GM12874 (cell line): ENCODE data around the gene SF3B2.
A peak's percentile ranks its signal among the peaks of the same experiment; 100 is the strongest.

ENCODE experiments used
- TF ChIP-seq, protein P1 (sequence below): IDR thresholded peaks from 2 replicates; pipeline ENCODE4 v1.5.1; 2011; ENCODE audit warnings: low read depth, mild to moderate bottlenecking, control low read depth, low read length, moderate library complexity; ENCODE audit not compliant: insufficient read depth

The SF3B2 gene

DNA sequence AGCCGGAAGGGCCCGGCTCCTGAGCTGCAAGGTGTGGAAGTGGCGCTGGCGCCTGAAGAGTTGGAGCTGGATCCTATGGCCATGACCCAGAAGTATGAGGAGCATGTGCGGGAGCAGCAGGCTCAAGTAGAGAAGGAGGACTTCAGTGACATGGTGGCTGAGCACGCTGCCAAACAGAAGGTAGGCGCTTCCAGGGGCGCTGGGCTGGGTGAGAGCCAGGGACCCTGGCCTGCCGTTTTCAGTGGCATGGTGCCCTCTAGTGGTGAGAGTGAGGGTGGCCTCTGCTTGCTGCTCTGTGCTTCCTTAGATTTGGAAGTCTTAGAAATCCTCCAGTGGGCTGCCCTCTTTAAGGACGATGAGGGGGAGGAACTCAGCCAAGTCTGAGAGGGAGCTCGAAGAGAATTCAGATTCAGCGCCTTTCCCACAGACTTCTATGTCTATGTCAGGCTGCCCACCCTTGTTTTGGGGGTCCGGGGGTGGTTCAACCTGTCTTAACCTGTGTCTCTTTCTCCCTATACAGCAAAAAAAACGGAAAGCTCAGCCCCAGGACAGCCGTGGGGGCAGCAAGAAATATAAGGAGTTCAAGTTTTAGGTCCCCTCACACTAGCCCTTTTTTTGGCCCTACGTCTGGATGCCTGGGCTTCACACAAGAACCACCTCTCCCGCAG is 16.1 kb downstream of the SF3B2 start:
- TF ChIP-seq, protein P1, sequence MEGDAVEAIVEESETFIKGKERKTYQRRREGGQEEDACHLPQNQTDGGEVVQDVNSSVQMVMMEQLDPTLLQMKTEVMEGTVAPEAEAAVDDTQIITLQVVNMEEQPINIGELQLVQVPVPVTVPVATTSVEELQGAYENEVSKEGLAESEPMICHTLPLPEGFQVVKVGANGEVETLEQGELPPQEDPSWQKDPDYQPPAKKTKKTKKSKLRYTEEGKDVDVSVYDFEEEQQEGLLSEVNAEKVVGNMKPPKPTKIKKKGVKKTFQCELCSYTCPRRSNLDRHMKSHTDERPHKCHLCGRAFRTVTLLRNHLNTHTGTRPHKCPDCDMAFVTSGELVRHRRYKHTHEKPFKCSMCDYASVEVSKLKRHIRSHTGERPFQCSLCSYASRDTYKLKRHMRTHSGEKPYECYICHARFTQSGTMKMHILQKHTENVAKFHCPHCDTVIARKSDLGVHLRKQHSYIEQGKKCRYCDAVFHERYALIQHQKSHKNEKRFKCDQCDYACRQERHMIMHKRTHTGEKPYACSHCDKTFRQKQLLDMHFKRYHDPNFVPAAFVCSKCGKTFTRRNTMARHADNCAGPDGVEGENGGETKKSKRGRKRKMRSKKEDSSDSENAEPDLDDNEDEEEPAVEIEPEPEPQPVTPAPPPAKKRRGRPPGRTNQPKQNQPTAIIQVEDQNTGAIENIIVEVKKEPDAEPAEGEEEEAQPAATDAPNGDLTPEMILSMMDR: peak; percentile 90

DNA sequence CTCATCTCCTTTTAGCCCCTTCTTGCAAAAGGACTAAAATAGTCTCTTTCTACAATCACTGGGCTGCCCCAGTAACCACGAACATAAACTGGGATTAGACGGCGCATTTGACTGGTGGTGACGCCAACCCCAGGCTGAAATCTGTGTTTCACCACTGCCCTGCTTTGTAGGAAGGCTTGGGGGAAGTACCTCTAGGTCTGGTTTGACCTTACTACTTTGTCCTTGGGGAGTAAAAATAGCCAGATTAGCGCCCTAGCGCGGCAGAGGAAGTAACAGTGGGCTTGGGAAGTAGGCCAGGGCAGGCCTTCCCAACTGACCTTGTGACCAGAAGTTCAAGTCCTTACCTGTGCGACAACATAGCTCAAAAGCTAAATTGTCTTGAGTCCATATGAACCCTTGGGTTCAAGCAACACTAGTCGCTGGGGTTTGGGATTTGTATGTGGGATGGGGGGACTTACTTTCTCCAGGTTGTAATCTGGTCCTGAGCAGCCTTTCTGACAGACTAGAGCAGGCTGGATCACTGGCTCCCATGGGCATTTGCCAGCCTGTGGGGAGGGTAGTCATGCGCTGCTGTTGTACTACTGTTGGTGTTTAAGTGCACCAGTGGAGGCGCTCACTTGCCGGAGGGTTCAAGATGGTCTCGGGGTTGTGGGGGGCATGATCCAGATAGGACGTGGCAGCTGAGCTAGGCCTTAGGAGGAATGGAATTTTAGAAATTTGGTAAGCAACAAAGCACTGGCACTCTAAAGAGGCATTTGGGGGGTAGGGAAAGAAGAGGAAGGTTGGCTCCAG is 17.0 kb downstream of the SF3B2 start:
- TF ChIP-seq, protein P1: peak; percentile 19; the same call in 1 of the 2 replicates

DNA sequence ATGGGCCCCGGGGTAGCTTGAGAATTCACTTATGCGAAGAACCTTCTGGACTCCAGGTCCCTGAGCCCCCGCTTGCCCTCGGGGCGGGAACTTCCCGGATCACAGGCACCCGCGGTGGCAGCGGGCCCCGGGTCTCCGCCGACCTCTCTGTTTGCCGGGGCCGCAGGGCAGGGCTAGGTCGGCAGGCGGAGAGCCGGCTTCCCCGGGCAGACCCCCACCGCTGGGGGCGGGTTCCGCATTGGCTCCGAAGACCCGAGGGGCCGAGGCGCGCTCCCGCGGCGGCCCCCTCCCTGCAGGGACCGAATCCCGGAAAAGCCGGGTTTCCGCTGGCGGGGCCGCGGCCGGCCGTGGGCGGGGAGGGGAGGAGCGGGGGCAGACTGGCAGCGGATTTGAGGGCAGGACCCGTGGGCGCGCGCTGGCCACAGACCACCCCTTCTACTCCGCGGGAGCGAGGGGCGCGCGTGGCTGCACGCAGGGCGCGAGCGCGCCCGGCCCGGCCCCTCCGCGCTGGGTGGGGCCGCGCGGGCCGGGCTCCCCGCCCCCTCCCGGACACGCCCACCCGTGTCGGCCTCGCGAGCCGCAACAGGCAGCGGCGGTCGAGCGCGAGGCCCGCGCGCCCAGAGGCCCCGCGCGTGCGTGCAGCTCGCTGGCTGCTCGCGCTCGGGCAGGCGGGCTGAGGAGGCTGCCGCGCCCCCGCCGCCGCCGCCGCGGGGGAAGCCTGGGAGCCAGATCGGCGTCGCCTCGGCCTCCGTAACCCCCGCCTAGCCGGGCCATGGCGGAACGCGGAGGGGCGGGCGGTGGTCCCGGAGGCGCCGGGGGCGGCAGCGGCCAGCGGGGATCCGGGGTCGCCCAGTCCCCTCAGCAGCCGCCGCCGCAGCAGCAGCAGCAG is 17.8 kb downstream of the SF3B2 start, which contains the start of gene PACS1:
PACS1 (plus strand) TSS at position 558 of the 889 bp plus-strand sequence; CDS start at position 773, 215 bp downstream.
- TF ChIP-seq, protein P1: no peak

DNA sequence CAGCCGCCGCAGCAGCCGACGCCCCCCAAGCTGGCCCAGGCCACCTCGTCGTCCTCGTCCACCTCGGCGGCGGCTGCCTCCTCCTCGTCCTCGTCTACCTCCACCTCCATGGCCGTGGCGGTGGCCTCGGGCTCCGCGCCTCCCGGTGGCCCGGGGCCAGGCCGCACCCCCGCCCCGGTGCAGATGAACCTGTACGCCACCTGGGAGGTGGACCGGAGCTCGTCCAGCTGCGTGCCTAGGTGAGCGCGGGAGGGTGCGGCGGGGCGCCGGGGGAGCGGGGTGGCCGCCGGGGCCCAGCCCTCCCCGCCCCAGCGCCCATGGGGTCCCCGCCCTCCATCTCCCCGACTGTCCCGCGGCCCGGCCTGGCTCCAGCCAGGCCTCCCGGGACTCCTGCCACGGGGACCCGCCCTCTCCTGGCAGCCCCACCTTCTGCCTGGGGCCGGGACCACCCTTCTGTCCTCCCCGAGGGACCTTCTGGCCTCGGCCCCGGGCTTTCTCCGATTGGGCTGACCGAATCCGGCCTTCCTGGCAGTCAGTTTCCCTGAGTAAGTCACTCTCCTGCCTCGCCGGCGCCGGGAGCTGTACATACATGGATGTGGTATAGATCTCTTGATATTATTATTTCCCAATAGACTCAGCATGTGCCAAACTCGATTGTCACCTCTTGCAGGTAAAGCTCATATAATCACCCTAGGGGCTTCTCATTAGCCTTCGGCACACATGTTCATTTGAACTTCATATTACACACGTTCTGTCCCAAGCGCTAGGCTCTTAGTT is 18.6 kb downstream of the SF3B2 start:
- TF ChIP-seq, protein P1: no peak

DNA sequence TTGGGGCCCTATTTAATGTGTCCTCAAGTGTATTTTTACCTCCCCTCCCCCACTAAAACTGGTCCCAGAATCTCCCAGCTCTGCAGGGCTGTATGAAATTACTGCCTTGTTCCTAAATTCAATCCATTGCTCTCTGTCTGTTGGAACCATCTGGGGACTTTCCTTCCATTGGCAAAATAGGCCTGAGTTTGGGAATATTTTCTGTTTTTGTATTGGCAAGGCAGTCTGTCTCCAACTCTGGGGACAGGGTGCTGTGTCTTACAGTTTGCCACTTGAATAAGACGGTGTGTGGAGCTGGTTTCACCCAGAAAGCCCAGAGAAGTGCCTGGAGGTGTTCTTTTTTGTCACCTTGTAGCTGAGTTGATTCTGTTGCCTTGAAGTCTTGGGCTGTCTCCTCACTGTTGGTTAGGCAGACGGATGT is 19.2 kb downstream of the SF3B2 start:
- TF ChIP-seq, protein P1: no peak

DNA sequence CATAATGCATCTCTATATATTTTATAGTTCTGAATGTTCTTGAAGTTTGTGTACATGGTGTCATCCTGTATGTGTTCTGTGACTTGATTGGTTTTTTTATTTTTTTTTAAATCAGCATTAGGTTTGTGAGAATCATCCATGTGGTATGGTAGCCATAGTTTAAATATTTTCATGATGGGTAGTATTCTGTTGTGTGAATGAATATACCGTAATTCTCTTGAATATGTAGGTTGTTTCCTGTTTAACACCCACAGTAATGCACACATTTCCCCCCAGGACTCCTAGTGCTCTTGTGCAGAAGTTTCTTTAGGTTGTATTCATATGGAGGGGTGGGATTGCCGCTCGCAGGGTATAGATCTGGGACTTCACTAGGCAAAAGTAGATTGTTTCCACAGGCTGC is 19.9 kb downstream of the SF3B2 start:
- TF ChIP-seq, protein P1: no peak
